Fibroblast of skin of back (primary cell): ENCODE data around the gene ASB3. TPM values are rescaled to one million over a fixed set of nuclear protein-coding genes. Genes with fewer than 3 reads are reported as not detected.
"Not testable (repeated sequence)": the region's sequence is repeated elsewhere in the genome, so short reads cannot be mapped to it uniquely, and the experiment has no call there.

Experiments
- DNase-seq: peaks from one replicate; pipeline ENCODE4 v3.0.0-alpha.2; 2013
- polyA plus RNA-seq, 2 experiments: library from polyadenylated mRNA; unstranded; fragments of 120-200 nt; gene quantifications; one replicate each; pipeline ENCODE4 v1.2.1, GENCODE V29; 2013; ENCODE audit not compliant: insufficient read length in 2 of 2

Gene ASB3, protein sequence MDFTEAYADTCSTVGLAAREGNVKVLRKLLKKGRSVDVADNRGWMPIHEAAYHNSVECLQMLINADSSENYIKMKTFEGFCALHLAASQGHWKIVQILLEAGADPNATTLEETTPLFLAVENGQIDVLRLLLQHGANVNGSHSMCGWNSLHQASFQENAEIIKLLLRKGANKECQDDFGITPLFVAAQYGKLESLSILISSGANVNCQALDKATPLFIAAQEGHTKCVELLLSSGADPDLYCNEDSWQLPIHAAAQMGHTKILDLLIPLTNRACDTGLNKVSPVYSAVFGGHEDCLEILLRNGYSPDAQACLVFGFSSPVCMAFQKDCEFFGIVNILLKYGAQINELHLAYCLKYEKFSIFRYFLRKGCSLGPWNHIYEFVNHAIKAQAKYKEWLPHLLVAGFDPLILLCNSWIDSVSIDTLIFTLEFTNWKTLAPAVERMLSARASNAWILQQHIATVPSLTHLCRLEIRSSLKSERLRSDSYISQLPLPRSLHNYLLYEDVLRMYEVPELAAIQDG
- 12.0 TPM for polyA plus RNA-seq (2013, experiment 1 of 2; ENCODE audit: insufficient read length)
- polyA plus RNA-seq (2013, experiment 2 of 2; ENCODE audit: insufficient read length), result 13.1 TPM

DNA sequence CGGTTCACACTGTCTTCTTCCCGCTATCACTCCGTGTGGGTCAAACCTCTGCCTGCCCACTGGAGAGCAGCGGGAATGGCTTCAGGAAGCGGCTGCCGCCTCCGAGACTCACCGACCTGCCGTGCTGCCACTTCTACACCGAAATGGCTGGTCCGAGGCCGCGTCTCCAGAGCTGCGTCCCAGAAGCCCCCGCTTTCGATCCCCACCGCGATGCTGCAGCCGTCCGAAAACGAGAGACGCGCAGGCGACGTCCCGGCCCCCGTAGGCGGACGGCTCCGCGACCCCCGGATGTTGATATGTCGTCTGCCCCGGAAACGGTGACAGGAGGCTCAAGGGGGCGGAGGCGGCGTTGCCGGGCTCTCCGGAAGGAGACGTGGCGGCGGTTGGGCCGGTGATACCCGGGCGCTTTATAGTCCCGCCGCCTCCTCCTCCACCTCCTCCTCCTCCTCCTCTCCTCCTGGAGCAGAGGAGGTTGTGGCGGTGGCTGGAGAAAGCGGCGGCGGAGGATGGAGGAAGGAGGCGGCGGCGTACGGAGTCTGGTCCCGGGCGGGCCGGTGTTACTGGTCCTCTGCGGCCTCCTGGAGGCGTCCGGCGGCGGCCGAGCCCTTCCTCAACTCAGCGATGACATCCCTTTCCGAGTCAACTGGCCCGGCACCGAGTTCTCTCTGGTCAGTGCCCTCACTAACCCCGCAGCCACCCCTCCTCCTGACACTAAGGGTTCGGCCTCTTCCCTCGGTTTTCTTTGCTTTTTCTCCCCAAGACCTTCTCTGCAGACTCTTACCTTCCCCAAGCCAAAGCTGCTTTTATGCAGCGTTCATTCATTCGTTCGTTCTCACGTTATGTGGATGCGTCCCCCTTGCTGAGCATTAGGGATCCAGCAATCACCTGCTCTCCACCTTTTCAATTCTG lies at the start of gene ASB3, which contains the start of gene ERLEC1:
TSS of gene ASB3 (minus strand) at position 249 of the 909 bp plus-strand sequence. CDS start 21,381 bp downstream, outside the sequence.
TSS of gene ERLEC1 (plus strand) at position 340 of the 909 bp plus-strand sequence. CDS start at position 507, 167 bp downstream.
- DNase-seq, result peak; percentile 93

GRCh38 chr2:53829980-53830290 lies 43.2 kb upstream of the ASB3 start:
- not testable (repeated sequence) for DNase-seq

DNA sequence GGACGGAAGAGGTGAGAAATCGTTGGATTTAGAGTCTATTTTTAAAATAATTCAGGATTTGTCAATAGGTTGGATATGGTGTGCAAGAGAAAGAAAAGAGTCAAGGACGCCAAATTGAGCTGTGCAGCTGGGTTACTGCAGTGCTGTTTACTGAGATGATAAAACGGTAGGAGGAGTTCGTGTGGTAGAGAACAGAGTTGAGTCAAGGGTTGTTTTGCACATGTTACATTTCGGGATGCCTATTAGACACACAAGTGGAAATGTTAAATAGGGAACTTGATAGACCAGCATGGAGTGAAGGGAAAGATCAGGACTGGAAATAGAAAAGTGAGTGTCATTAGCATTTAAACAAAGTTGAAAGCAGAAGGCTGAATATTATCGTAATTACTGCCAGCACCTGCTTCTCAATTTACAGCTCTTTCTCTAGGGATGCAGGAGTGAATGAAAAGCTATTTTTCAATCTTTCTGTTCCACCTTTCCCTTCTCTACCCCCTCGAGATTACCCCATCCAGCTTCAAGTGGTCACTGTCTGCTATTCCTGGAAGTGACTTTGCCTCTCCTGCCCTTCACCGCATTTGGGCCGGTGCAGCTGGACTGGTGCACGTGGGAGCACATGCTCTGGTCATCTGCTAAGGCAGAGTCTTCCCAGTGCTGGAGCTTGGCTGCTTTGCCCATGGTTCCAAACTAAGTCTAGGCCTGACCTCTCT lies 42.7 kb upstream of the ASB3 start:
- DNase-seq, result no peak

- DNase-seq, result no peak
These were observed 41.6 kb upstream of the ASB3 start for GRCh38 chr2:53828331-53828730.

- DNase-seq, result no peak
These were observed 40.8 kb upstream of the ASB3 start for GRCh38 chr2:53827398-53828175.

DNA sequence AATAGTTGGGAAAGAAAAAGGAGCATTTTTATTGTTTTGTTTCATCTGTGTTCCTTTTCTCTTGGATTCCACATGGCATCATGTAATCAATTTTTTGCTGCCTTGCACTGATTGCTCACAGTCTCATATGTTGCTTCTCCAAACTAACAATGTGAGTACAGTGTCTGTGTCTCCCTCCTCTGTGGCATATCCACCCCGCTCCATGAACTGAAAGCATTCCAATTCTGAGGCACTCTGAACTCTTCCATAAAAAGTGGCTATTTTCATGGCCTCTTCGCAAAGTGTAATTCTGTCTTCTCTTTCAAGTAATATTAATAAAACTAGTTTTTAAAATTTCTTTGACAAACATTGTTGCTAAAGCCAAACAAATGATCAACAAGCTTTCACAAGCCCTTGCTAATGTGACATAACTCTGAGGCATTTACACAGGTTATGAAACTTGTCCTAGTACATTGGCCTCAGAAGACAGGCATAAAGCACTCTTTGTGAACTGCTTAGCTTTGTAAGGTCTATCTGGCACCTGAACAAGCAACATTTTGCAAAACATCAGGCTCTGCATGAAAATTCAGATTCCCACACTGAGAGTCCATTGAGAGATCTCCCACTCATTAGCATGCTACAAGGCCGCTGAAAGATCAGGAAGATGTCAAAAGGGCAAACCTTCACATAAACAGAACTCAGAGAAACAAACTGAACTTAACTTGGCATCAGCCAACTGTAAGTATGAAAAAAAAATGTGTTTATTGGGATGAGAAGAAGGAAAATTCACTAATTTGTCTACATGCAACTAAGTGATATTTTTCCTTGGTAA lies 40.0 kb upstream of the ASB3 start:
- DNase-seq, result no peak

DNA sequence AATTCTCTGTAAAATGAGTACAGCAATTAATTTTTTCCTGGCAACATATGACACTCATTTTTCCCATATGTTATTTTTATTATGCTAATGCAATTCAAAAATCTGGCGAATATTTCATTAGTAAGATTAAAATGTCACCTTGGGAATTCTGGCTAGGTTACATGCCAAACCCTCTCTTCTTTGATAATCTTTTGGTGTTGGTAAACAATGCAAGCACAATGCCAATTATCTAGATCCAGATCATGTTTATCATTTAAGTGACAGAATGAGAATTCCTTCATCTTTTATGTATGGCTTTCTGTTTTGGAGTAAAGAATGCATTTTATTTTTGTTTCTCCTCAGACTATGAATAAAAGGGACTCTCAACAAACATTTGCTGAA lies 39.3 kb upstream of the ASB3 start:
- no peak for DNase-seq

DNA sequence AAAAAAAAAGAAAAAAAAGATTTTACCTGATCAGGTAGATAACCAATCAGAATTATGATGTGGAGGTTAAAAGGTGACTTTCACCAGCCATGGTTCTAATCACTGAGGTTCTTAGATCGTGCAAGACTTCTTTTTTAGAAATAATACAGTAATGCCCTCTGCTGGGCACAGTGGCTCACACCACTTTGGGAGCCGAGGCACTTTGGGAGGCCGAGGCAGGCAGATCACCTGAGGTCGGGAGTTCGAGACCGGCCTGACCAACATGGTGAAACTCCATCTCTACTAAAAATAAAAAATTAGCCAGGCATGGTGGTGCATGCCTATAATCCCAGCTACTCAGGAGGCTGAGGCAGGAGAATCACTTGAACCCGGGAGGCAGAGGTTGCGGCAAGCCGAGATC lies 36.9 kb upstream of the ASB3 start:
- not testable (repeated sequence) for DNase-seq

- no peak for DNase-seq
These were observed 35.1 kb upstream of the ASB3 start for GRCh38 chr2:53821810-53822209.

DNA sequence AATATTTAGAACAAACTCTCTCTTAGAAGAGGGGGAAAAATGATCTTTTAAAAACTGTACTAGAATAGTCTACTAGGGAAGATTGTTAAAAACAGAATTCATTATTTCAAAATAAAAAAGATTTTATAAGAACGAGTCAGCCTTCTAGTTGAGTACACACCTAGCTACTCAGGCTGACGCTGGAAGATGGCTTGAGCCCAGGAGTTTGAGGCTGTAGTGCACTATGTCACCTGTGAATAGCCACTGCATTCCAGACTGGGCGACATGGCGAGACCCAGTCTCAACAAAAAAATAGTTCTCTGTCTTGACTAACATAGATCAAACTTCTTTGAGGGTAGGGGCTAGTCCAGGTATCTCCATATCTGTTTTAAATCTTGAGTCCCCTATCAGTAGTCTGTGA lies 34.0 kb upstream of the ASB3 start:
- no peak for DNase-seq

DNA sequence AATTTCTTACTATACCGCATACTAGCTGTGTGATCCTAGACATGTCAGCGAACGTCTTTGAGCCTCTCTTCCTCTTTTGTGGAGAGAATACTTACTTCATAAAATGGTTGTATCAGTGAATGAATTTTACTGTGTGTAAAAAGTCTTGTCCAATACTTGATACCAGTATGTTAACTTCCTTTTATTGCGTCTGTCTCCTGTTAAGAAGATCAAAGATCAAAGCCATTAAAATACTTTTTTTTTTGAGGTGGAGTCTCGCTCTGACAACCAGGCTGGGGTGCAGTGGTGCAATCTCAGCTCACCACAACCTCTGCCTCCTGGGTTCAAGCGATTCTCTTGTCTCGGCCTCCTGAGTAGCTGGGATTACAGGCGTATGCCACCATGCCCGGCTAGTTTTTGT lies 33.3 kb upstream of the ASB3 start:
- no peak for DNase-seq

DNA sequence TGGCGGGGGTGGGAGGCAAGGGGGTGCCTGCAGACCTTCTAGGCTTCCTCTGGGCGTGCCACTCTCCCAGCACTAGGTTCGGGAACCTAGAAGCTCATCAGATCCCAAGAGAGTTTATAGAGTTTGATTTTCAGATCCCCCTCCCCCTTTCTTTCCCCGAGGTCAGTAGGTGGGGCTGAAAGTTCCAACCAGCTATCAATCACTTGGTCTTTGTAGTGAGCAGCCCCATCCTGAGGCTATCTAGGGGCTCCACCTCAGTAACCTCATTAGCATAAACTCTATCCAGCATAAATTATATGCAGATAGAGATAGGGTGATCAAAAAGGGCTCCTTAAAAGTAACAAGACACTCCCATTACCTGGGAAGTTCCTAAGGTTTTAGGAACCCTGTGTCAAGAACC lies 32.9 kb upstream of the ASB3 start:
- DNase-seq, result no peak

DNA sequence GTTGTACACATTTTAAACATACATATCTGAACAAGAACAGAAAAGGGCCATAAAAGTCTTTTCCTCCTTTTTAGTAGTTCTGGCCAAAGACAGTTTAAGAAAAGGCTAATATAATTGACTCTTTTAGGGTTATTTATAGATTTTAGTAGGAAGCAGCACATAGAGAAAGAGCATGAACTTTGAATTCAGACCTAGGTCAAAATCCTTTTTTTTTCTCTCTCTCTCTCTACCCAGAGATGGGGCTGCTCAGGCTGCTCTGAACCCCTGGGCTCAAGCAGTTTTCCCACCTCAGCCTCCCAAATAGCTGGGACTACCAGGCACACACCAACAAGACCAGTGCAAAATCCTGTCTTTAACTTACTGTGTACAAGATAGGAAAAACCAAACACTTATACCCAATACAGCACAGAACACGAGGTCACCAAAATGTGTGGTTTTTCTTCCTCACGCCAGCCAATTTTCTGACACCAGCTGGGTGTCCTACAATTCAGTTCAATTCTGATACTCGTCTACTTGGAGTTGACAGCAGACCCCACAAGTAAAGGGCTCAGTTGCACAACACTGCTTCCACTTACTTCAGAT lies 32.2 kb upstream of the ASB3 start:
- DNase-seq, result no peak

- no peak for DNase-seq
These were observed 26.4 kb upstream of the ASB3 start for GRCh38 chr2:53813151-53813550.

DNA sequence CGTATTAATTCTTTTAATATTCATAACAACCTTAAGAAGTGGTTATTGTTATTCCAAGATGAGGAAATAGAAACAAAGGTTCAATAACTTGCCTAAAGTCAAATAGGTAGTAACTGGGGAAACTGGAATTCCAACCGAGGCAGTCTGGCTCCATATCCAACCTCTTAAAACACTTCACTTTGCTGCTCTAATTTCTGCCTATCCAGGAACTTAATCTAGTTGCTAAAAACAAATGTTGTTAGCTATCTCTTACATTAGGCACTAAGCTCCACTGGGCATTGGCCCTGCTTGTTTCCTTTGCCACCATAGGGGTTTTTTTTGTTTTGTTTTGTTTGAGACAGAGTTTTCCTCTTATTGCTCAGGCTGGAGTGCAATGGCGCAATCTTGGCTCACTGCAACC lies 24.8 kb upstream of the ASB3 start:
- DNase-seq, result no peak

GRCh38 chr2:53802617-53803151 lies 15.9 kb upstream of the ASB3 start:
- DNase-seq, result no peak

- DNase-seq, result no peak
These were observed 14.8 kb upstream of the ASB3 start for GRCh38 chr2:53801547-53801946.

DNA sequence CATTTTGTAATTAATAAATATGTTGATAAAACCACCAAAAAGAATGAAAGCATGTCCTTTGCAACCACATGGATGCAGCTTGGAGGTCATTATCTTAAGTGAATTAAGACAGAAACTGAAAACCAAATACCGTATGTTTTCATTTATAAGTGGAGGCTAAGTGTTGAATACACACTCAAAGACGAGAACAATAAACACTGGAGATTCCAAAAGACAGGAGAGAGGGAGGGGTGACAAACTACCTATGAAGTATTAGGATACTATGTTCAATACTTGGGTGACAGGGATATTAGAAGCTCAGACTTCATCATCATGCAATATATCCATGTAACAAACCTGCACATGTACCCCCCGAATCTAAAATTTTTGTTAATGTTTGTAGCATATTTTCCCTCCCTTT lies 7.1 kb upstream of the ASB3 start:
- no peak for DNase-seq

DNA sequence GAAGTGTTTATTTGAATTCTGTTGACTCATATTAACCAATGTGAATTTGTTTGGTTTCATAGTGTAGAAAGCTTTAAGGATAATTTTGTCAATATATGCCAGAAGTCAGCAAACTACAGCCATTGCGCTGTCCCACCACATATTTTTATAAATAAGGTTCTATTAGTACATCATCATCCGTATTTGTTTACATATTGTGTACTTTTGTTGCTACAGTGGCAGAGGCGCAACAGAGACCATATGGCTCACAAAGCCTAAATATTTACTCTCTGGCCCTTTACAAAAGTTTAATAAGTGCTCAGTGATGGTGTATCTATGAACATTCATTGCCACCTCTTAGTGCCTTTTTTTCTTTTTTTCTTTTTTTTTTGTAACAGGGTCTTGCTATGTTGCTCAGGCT lies 6.5 kb upstream of the ASB3 start:
- DNase-seq, result no peak

GRCh38 chr2:53787614-53788289 lies 999 bp upstream of the ASB3 start:
- peak; percentile 13 for DNase-seq
